Suppressor macrophage (primary cell): Measurements from ENCODE around the gene USP44.

ENCODE experiments used
- DNase-seq, 4 experiments: peaks; one replicate each; pipeline ENCODE4 v3.0.0-alpha.2; 2020 to 2022

Gene USP44

GRCh38 chr12:95548056-95548538, 3.2 kb downstream of the USP44 start:
- peak in 1 of 4 experiments; percentile 21 for DNase-seq

- DNase-seq, result no peak
These were observed 3.7 kb downstream of the USP44 start for GRCh38 chr12:95547522-95548055.

- no peak for DNase-seq
These were observed 4.8 kb downstream of the USP44 start for GRCh38 chr12:95546491-95546813.

GRCh38 chr12:95545731-95546490, 5.4 kb downstream of the USP44 start:
- no peak for DNase-seq

- no peak for DNase-seq
These were observed 6.0 kb downstream of the USP44 start for GRCh38 chr12:95545303-95545702.

GRCh38 chr12:95544756-95545155, 6.5 kb downstream of the USP44 start:
- no peak for DNase-seq

- DNase-seq, result no peak
These were observed 8.0 kb downstream of the USP44 start for GRCh38 chr12:95543305-95543704.

GRCh38 chr12:95541436-95541835, 9.8 kb downstream of the USP44 start:
- DNase-seq, result no peak

GRCh38 chr12:95538656-95539055, 12.6 kb downstream of the USP44 start:
- no peak for DNase-seq

- no peak for DNase-seq
These were observed 13.3 kb downstream of the USP44 start for GRCh38 chr12:95538006-95538405.

- no peak for DNase-seq
These were observed 17.3 kb downstream of the USP44 start for GRCh38 chr12:95533985-95534384.

- DNase-seq, result no peak
These were observed 18.4 kb downstream of the USP44 start for GRCh38 chr12:95532851-95533250.

GRCh38 chr12:95529693-95530225, 21.5 kb downstream of the USP44 start:
- DNase-seq, result no peak

- DNase-seq, result no peak
These were observed 22.8 kb downstream of the USP44 start for GRCh38 chr12:95528431-95528830.

GRCh38 chr12:95522692-95523091, 28.6 kb downstream of the USP44 start:
- DNase-seq, result no peak

- DNase-seq, result no peak
These were observed 30.5 kb downstream of the USP44 start for GRCh38 chr12:95520816-95521215.

GRCh38 chr12:95518944-95519343, 32.3 kb downstream of the USP44 start:
- DNase-seq, result no peak

GRCh38 chr12:95517246-95517645, 34.0 kb downstream of the USP44 start:
- no peak for DNase-seq

GRCh38 chr12:95516757-95517156, 34.5 kb downstream of the USP44 start:
- DNase-seq, result no peak

GRCh38 chr12:95515197-95515596, 36.1 kb downstream of the USP44 start:
- DNase-seq, result no peak

- no peak for DNase-seq
These were observed 37.7 kb downstream of the USP44 start for GRCh38 chr12:95513599-95513998.

- no peak for DNase-seq
These were observed 39.3 kb downstream of the USP44 start for GRCh38 chr12:95511977-95512376.

- no peak for DNase-seq
These were observed 42.0 kb downstream of the USP44 start for GRCh38 chr12:95509300-95509699.
